Activated CD4-positive, alpha-beta T cell treated with anti-CD3 and anti-CD28 coated beads for 48 hours (primary cell): Measurements from ENCODE around the gene SOCS3.
"Not testable (repeated sequence)": the region's sequence is repeated elsewhere in the genome, so short reads cannot be mapped to it uniquely, and the experiment has no call there.

Source experiments
- DNase-seq: peaks from one replicate; pipeline ENCODE4 v3.0.0-alpha.2; 2020

Gene SOCS3

GRCh38 chr17:78347453-78347852, 12.4 kb downstream of the SOCS3 start:
- DNase-seq = no peak

GRCh38 chr17:78346605-78347250, 13.1 kb downstream of the SOCS3 start:
- no peak for DNase-seq

GRCh38 chr17:78345791-78346494, 13.9 kb downstream of the SOCS3 start:
- DNase-seq = no peak

- no peak for DNase-seq
Measured at GRCh38 chr17:78345172-78345571, 14.7 kb downstream of the SOCS3 start.

- no peak for DNase-seq
Measured at GRCh38 chr17:78344666-78345065, 15.2 kb downstream of the SOCS3 start.

GRCh38 chr17:78343543-78344201, 16.2 kb downstream of the SOCS3 start:
- DNase-seq = peak; percentile 79

GRCh38 chr17:78343187-78343542, 16.7 kb downstream of the SOCS3 start:
- no peak for DNase-seq

- DNase-seq = no peak
Measured at GRCh38 chr17:78342449-78343186, 17.3 kb downstream of the SOCS3 start.

GRCh38 chr17:78341559-78342448, 18.1 kb downstream of the SOCS3 start:
- no peak for DNase-seq

- DNase-seq = no peak
Measured at GRCh38 chr17:78340183-78340955, 19.5 kb downstream of the SOCS3 start.

- no peak for DNase-seq
Measured at GRCh38 chr17:78338486-78339259, 21.2 kb downstream of the SOCS3 start.

- no peak for DNase-seq
Measured at GRCh38 chr17:78337244-78338109, 22.4 kb downstream of the SOCS3 start.

- DNase-seq = no peak
Measured at GRCh38 chr17:78335209-78335608, 24.7 kb downstream of the SOCS3 start.

GRCh38 chr17:78332991-78333390, 26.9 kb downstream of the SOCS3 start:
- no peak for DNase-seq

GRCh38 chr17:78331355-78331754, 28.5 kb downstream of the SOCS3 start:
- not testable (repeated sequence) for DNase-seq

- no peak for DNase-seq
Measured at GRCh38 chr17:78330570-78331224, 29.2 kb downstream of the SOCS3 start.

- DNase-seq = peak; percentile 31
Measured at GRCh38 chr17:78329263-78330059, 30.4 kb downstream of the SOCS3 start.

GRCh38 chr17:78327880-78328279, 32.0 kb downstream of the SOCS3 start:
- no peak for DNase-seq
